NCI-H1417 (cell line): ENCODE measurements around the gene LSM14B.
"Not testable (repeated sequence)": the region's sequence is repeated elsewhere in the genome, so short reads cannot be mapped to it uniquely, and the experiment has no call there.

Experiments
- DNase-seq, 3 experiments: peaks; one replicate each; lab custom pipeline; 2025; lab: John Stamatoyannopoulos, UW

Gene LSM14B

DNA sequence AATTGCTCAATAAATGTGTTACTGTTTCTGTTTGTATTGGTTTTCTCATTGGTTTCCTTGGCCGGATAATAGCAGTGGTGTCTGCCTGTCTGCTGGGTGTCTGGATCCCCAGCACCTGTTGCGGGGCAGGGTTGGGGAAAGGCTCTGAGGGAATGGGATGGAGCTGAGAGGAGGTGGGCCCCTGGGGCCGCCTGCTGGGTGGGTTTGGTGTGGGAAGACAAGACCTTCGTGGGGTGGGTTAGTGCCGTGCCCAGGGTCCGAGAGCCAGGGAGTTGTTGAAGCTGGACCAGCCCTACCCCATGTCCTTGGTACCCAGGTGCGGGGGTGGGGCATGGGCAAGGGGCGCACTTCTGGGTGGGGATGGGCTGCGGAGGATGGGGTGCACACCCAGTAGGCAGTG is 25.3 kb downstream of the LSM14B start:
- DNase-seq, result no peak

DNA sequence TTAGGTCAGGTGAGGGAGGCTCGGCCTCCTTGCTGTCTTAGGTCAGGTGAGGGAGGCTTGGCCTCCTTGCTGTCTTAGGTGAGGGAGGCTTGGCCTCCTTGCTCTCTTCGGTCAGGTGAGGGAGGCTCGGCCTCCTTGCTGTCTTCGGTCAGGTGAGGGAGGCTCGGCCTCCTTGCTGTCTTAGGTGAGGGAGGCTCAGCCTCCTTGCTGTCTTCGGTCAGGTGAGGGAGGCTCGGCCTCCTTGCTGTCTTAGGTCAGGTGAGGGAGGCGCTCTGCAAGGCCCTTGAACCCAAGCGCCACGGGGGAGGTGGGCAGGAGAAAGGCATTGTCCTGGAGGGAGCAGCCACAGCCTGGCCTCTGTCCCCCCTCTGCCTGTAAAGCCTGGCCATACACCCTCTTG is 26.1 kb downstream of the LSM14B start:
- DNase-seq, result not testable (repeated sequence)

- DNase-seq, result no peak
Measured at GRCh38 chr20:62148908-62149314, 26.6 kb downstream of the LSM14B start.

DNA sequence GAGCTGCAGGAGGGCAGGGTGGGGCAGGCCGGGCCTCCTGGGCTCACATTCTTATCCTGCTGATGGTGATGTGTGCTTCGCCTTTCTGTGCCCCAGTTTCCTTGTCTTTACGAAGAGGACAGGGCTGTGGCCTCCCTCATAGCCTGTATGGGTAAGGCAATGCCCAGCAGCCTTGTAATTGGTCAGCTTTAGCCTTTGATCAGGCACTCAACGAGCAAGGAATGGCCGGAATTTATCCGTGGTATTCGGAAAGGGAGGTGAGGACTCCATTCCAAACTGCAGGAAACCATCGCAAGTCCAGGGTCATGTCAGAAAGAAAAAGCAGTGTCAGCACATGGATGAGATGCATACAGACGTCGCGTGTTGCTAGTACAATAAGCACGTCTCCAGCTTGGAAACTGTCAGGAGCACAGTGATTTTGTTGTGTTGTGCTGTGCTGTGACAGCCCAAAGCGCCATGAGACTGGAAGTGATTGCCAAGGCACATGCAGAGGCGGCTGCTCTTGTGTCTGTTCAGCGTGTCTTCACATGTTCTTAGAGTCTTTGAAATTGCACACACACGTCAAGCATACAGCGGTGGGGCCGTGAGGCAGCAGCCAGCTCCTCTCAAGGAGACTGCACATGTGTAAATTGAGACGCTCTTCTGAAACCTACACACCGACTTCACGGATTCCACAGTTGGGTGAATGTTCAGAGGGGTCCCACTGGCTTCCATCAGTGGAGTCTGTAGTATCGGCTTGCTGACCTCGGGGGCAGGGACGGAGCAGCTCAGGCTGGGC is 27.4 kb downstream of the LSM14B start:
- DNase-seq, result no peak

GRCh38 chr20:62150310-62150575 is 28.0 kb downstream of the LSM14B start:
- DNase-seq, result no peak

DNA sequence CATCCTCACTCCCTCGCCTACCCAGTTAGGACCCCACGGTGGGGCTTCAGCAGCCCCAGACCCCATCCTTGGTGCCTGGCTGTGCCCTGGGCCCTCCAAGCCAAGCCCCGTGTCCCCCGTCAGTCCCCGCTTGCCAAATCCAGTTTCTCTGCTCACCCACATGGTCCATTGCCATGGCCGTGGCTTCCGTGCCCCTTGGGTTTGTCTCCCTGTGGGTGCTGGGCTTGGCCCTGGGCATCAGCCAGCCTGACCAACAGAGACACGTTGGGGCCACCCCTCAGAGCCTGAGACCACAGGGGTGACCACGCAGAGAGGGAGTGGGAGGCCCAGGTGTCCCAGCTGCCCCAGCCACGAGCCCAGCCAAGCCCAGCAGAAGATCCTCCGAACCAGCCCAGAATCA is 28.9 kb downstream of the LSM14B start:
- no peak for DNase-seq

GRCh38 chr20:62151835-62152364 is 29.6 kb downstream of the LSM14B start:
- no peak for DNase-seq

DNA sequence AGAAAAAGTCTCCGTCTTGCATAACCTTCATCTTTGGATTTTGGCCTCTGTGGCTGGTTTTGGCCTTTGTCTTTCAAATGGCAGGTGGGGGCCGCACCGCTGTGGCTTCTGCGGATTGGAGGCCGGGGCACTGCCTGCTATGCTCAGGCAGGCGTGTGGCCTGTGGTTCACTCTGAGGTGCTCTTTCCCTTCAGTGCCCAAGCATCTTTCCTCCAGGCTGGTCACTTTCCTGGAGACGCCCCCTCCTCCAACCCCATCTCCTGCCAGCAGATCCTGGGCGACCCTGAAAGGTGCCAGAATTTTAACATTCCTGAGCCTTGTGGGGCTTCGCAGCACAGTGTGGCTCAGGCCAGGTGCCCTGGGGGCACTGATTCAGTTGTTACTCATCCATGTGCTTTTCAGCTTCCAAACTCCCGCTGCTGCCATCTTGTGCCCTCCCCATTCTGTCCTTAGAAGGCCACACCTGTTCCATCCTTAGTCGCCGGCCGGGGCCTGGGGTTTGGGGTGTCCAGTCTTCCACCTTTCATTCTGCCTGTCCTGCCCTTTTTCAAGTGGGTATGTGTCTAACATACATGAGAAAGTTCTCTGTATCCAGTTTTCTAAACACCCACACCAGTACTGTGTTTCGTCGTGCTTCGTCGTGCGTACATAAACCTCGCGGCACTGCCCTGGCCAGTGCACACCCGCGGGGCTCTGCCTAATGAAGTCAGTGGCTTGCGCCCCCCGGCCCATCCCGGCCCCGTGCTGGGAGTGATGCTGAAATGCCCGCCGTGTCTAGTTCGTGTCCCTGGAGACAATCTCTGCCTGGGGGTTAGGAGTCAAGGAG is 33.4 kb downstream of the LSM14B start:
- DNase-seq, result no peak

DNA sequence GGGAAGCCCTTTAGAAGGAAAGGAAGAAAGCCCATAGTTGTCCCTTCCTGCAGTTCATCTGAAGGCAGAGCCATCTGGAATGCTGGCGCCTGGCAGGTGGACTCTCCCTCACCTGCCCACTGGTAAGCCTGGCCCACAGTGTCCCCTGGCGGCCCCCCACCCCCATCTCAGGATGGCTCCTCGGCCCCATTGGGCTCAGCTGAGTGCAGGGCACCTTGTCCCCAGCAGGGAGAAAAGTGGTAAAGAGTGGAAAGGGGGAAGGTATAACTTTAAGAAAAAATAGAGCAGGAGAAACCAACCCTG is 33.9 kb downstream of the LSM14B start:
- DNase-seq, result no peak

DNA sequence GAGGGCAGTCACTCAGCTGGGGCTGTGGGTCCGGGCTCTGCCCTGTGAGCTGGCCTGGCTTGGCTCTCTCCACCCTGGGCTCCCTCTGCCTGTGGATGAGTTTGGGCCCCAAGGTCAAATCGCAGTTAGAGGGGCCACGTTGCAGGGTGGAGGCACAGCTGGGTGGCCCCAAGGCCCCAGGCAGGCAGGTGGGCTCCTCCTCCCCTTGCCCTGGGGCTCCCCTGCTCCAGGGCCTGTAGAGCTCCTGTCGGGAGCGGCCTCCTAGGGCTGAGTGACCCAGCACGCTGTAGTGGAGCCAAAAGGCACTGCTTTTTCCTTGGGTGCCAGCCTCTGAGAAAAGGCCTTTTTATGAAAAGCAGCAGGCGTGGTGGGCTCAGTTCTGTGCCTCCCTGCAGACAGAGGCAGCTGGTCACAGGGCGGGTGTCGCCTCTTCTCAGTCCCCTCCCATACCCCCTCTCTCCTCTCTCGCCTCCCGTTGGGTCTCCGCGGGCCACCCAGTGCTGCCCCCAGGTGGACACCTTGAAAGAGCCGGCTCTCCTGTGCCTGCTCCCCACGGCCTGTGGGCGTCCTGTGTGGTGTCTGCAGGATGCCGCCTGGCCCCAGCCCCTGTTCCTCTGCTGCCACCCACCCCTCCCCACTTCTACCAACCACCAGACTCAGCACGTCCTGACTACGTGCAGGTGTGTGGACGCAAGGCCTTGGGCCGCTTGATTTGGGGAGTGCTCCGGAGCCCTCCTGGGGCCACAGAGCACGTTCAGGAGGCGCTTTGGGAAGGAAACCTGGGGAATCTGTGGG is 34.5 kb downstream of the LSM14B start:
- peak in 1 of 3 experiments; percentile 50 for DNase-seq

DNA sequence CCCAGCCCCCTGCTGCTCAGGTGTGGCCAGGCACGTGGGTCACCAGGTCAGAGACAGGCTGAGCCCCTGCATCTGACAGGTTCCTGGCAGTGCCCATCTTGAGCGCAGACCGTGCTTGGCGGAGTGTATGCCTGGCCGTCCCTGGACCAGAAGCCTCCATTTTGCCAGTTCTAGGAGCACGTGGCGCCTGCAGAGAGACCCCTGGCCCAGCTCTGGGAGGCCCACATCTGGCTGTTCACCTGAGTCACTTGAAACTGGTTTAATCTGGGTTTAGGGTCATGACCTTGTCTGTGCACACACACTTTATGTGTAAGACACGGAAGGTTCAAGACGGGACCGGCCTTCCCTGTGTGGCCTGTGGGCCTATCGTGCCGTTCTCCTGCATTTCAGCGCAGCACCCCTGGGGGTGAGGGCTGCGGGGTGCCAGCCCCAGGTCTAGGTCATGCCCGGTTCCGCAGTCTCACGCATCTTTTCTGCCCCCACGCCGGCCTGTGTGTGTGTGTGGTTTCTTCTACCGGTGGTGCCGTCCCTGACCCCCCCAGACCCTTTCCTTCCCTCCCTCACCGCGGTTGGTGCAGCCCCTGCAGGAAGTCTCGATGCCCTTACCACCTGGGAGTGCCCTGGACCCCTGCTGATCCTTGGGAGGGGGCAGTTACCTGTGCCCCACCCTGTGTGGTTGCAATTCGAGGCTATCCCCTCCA is 35.3 kb downstream of the LSM14B start:
- DNase-seq, result no peak

DNA sequence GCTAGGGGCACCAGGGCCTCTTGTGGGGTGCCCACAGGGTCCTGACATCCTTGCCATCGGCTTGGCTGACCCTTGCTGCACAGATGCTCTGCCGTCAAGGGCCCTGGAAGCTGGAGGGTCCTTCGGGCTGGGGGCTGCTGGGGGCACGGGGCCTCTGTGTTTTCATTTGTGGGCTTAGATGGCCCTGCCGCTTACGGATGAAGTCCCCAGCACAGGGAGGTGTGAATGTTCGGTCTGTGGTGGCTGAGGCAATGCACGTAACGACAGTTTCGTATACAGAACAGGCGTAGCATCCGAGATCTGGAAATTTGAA is 35.8 kb downstream of the LSM14B start:
- DNase-seq, result no peak

- no peak for DNase-seq
Measured at GRCh38 chr20:62158541-62158940, 36.3 kb downstream of the LSM14B start.

DNA sequence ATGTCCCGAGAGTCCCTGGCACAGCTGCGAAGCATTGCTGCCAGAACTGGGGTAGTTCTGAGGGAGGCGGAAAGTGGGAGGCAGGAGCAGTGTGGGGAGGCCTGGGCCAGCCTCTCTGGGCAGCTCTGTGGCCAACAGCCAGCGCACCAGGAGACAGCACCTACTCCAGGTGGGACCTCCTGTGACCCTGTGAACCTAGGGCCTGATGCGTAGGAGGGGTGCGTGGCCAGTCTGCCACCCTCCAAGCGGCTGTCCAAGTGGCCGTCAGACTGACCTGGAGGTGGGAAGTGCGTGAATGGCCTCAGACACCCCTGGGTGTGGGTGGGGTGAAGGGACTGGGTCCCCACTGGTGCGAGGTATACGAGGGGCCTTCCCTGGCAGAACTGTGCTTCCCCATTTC is 36.8 kb downstream of the LSM14B start:
- DNase-seq, result no peak

GRCh38 chr20:62159839-62160238 is 37.6 kb downstream of the LSM14B start:
- no peak for DNase-seq

DNA sequence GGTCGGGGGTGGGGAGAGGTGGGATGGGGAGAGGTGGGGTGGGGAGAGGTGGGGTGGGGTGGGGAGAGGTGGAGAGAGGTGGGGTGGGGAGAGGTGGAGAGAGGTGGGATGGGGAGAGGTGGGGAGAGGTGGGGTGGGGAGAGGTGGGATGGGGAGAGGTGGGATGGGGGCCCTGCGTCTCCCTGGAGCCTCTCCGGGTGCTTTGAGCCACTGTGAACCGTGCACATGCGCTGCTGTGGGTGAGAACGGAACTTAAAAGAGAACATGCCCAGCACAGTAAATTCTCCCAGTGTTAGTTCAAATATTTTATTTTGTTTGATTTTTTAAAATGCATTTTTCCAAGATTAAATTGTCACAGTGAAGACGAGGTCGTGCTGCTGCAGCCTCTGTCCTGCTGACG is 38.0 kb downstream of the LSM14B start:
- no peak for DNase-seq

GRCh38 chr20:62160876-62161275 is 38.6 kb downstream of the LSM14B start:
- DNase-seq, result no peak

GRCh38 chr20:62161347-62161746 is 39.1 kb downstream of the LSM14B start:
- DNase-seq, result no peak

GRCh38 chr20:62162765-62163484 is 40.6 kb downstream of the LSM14B start:
- no peak for DNase-seq

DNA sequence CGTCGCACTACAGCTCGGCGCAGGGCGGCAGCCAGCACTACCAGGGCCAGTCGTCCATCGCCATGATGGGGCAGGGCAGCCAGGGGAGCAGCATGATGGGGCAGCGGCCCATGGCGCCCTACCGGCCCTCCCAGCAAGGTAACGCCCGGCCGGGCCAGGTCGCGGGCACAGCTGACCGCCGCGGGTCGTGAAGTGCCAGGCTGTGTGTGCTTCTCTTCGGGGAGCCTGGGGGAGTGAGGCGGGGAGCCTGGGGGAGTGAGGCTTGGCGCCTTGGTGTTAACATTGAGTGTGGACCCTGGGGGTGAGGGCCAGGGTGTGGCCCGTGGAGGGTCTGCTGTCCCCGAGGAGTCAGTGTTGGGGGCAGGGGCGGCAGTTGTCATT is 41.2 kb downstream of the LSM14B start:
- DNase-seq, result no peak

- no peak for DNase-seq
Measured at GRCh38 chr20:62163986-62164762, 41.9 kb downstream of the LSM14B start.
